GM19099 (cell line): ENCODE data around the gene ZNF431.

Experiments used
- POLR2A ChIP-seq: IDR thresholded peaks from 3 replicates; pipeline ENCODE4 v1.6.1; 2011; ENCODE audit warnings: low read depth; ENCODE audit not compliant: insufficient read length; ENCODE audit errors: extremely low read depth

ZNF431 gene

DNA sequence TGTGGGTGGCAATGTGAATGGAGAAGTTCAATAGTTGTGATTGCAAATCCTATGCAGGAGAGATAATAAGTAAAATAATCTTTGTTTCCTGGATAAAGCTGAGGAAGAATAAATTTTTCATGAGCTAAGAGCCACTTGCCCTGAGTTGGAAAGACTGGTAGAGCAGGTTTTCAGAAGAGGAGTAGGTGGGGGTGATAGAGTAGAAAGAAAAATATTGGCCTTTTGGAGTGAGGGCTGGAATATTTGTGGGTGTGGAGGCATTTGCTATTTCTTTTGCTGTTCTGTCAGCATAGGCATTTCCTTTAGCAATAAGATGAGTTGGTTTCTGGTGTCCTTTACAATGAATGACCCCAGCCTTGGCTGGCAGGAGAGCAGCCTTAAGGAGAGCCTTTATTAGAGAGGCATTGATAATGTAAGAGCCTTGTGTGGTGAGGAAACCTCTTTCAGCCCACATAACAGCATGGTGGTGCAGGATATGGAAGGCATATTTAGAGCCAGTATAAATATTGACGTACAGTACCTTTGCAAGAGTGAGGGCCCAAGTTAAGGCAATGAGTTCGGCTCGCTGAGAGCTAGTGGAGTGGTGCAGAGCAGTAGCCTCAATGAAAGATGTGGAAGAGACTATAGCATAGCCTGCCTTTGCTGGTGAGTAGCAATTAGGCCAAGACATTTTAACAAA lies 11.6 kb upstream of the ZNF431 start:
- no peak for TF ChIP-seq POLR2A

- TF ChIP-seq POLR2A, result no peak
Observed at GRCh38 chr19:21133633-21134032, 8.2 kb upstream of the ZNF431 start.

GRCh38 chr19:21134934-21135366 lies 6.9 kb upstream of the ZNF431 start:
- TF ChIP-seq POLR2A, result no peak

GRCh38 chr19:21135433-21135832 lies 6.4 kb upstream of the ZNF431 start:
- TF ChIP-seq POLR2A, result no peak

DNA sequence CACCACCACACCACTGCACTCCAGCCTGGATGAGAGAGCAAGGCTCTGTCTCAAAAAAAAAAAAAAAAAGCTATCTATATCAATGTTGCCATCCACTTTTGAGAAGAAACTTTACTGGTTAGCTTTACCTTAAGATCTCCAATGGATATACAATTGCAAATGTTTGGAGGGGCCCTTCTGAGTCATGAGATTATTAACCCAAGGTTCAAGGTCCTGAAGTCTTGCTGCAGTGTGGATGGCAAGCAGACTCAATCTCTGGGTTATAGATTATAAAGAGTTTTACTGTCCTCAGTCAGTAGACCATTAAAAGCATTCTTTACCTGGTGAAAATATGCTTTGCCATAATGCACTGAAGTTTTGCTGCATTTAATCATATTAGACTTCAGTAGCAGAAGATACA lies 3.7 kb upstream of the ZNF431 start:
- no peak for TF ChIP-seq POLR2A

- TF ChIP-seq POLR2A, result no peak
Observed at GRCh38 chr19:21143428-21143827, 1.6 kb downstream of the ZNF431 start.

DNA sequence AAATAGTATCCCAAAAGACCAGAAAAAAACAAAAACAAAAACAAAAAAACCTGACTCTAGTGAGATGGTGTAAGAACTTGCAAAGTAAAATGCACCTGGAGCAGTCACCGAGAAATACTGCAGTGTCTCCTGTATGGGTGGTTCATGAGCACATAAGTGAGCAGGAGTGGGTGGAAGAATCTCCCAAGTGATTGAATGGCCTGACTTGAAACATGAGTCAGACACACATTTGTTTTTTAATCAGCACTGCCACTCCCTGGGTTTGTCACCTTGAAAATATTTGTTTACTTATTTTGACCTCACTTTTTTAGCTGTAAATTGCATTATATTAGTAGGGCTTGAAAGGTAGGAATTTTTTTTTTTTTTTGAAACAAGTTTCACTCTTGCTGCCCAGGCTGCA lies 2.0 kb downstream of the ZNF431 start:
- no peak for TF ChIP-seq POLR2A

DNA sequence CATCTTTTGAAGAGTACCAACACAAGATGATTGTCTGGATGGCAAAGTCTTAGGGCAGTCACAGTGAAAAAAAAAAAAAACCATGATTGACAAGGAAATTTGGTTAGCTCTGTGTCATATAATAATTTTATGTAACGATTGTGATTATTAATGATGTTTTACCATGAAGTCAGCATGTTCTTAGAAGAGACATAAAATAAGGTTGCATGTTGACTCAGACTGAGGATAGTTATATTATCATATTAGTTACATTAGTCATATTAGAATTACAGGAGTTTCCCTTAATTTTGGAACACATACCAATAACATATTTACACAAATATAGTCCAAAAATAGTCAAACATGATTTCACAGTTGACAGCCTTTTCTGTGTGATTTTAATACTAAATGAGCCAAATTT lies 5.7 kb downstream of the ZNF431 start:
- no peak for TF ChIP-seq POLR2A

- TF ChIP-seq POLR2A, result no peak
Observed at GRCh38 chr19:21148681-21149080, 6.8 kb downstream of the ZNF431 start.

- no peak for TF ChIP-seq POLR2A
Observed at GRCh38 chr19:21149877-21150276, 8.0 kb downstream of the ZNF431 start.

- no peak for TF ChIP-seq POLR2A
Observed at GRCh38 chr19:21151460-21151859, 9.6 kb downstream of the ZNF431 start.

- no peak for TF ChIP-seq POLR2A
Observed at GRCh38 chr19:21158523-21159135, 16.8 kb downstream of the ZNF431 start.

DNA sequence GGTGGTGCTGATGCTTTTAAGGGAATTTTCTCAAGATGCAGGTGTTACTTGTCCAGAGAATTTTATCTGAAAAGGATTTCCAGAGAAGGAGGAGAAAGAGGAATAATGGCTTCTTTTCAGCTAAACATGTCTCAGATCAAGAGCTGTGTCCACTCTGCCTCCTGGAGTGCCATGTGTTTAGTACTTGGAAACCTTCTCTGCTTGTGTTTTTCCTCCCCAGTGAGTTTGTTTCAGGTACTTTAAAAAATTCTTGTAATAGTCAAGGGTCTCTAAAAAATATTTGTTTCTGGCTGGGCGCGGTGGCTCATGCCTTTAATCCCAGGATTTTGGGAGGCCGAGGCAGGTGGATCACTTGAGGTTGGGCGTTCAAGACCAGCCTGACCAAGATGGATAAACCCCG lies 22.7 kb downstream of the ZNF431 start:
- no peak for TF ChIP-seq POLR2A

DNA sequence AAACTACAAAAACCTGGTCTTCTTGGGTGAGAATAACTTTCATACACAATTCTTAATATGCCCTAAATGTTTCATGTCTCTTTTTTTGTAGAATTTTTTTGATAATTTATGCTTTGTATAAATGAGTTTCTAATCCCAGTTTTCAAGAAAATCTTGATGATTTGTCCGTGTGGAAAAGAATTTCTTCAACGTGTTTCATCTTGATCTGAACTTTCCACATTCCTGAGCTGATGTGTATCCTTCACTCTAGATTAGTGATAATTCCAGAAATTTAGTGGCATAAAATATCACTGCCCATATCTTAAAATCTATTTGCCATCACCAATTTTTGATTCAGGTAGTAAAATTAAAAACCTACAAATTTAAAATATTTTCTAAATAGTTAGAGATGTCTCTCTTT lies 24.6 kb downstream of the ZNF431 start:
- no peak for TF ChIP-seq POLR2A

DNA sequence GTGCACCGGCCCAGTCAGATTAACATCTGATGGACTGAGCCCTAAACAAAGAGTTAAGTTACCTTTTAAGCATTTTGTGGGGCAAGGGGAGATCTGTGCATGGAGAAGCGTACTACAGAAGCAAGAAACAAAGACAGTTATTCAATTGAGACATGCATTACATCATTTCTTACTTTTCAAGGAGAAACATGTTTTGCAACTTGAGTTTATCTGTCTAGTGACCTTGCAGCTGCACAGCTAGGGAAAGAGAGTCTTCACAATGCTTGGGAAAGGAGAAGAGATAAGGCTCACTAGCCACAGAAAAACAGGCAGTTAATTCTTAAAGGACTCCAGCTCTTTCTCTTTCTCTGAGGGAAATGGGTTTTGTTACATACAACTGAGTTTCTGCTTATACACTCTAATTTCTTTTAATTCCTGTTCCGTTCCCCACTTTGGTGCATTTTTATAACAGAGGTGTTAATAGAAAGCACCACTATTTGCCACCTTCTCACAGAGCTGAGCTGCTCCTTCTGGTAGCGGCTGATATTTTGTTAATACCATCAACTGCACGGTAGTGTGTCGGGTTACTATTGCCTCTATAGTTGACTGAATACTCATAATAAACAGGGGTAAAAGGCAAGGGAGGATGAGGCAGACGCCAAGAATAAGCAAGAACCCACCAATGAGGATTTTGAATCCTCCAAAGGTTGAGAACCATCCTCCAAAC lies 55.9 kb downstream of the ZNF431 start:
- TF ChIP-seq POLR2A, result no peak

DNA sequence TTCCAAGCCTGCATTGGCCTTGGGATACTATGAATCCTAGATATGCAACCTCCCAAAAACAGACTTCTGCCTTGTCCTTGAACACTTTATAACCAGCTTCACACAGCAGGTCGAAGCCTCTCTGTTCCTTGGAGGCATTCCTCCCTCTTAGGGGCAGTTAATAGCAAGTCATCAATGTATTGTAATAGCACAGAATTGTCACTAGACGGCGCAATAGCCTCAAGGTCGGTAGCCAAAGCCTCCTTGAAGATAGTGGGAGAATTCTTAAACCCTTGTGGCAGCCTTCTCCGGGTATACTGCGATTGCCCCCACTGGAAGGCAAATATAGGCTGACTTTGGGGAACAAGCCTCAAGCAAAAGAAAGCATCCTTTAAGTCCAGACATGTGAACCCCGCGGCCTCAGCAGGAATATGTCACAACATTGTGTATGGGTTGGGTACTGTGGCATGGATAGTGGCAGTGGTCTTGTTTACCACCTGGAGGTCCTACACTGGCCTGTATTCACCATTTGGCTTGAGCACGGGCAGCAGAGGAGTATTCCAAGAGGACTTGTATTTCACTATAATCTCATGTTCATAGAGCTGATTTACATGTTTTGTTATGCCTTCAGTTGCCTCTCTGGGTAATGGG lies 61.1 kb downstream of the ZNF431 start:
- no peak for TF ChIP-seq POLR2A
